ENCODE results near the gene ELP2.

ELP2 gene

DNA sequence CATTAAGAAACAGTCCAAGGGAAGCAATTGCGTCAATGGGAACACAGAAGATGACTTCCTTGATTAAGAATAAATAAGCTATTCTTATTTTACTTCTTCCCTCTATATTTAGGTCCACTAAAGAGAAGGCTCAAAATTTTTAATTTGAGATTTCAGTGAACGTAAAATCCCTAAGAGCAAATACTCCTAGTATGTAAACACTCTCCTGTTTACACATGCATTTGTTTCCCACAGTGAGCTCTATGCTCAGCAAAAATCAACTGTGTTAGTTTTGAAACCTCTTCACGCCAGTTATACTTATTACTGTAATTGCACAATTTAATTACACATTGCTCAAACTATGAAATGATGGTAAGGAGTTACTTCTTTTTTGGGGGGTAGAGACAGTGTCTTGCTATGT is 9.4 kb upstream of the ELP2 start:
- DNase-seq (ENCODE audit: low read depth): no peak

DNA sequence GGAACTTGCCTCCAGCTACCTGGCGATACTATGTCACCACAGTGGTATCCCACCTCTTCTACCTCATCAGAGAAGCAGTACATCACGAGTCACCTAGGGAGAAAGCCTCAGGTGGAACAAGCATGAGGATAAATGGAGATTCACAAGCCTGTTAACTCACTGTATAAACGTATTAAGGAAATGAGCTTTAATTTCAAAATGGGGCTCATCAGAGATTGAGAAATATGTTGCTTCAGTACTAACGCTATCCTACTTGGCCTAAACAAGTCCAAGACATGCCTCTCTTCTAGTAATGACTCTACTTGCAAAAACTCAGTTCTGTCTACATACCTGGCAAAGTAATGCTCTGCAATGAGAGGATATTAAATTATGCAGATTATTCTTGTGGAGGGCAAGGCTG is 4.9 kb upstream of the ELP2 start:
- DNase-seq (ENCODE audit: low read depth): no peak

DNA sequence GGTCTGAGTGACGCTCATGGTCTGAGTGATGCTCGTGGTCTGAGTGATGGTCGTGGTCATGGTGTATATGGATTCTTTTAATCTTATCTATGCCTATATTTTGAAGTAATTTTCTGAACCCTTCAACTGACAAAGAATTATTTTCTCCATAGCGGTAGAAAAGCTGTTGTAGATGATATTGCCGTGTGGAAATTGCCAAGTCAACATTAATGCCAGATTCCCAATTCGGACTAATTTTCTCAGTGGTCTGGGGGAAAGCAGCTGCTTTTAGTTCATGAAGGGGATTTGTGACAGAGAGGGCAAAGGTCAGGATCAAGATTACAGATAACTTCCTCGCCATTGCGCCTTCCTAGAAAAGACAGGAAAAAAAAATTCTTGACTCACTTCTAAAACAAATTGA is 3.0 kb upstream of the ELP2 start:
- DNase-seq (ENCODE audit: low read depth): no peak

DNA sequence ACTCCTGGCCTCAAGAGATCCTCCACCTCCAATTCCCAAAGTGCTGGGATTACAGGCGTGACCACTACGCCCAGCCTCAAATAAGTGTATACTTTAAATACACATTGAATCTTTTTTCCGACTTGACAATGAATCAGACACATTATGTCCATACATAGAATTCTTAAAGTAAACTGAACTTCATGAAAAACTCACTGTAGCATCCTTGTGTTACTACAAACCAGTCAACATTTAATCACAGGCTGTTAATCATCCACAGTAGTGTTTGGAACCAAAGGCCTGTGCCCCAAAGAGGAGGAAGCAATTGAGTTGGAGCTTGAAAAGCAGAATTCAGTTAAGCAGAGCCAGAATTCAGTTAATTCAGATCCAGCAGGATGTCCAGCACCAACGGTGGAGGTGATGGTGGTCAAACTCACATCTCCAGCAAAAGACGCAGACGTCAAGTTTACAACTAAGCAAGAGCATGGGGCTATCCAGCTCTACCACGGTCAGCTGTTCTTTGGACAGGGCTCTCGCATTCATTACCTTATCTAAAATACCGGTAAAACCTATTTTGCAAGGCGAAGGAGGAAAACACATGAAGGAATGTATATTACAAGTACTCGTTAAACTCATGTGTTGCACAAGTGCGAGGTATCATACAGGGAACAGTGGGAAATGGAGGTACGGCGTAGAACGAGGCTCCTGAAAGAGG is 1.7 kb upstream of the ELP2 start:
- no peak for DNase-seq (ENCODE audit: low read depth)

DNA sequence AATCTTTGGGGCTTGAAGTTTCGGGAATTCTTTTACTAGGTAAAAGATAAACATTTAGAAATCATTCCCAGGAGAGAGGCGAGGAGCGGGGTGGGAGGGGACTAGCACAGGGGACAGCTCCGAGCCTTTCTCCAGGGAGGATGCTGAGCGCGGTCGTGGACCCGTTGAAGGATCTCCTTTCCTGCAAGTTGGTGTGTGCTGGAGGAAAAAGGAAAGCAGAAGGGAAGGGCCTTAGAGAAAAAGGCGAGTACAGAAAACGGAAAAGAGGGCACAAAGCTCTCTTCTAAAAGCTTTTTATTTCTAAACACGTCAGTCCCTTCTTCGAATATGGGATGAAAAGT is 1.2 kb upstream of the ELP2 start:
- DNase-seq (ENCODE audit: low read depth): no peak

- DNase-seq (ENCODE audit: low read depth): no peak
These were observed 796 bp upstream of the ELP2 start for GRCh38 chr18:36128907-36129299.

- DNase-seq (ENCODE audit: low read depth): no peak
These were observed 536 bp downstream of the ELP2 start for GRCh38 chr18:36130039-36130831.

- no peak for DNase-seq (ENCODE audit: low read depth)
These were observed 1.4 kb downstream of the ELP2 start for GRCh38 chr18:36130883-36131653.

DNA sequence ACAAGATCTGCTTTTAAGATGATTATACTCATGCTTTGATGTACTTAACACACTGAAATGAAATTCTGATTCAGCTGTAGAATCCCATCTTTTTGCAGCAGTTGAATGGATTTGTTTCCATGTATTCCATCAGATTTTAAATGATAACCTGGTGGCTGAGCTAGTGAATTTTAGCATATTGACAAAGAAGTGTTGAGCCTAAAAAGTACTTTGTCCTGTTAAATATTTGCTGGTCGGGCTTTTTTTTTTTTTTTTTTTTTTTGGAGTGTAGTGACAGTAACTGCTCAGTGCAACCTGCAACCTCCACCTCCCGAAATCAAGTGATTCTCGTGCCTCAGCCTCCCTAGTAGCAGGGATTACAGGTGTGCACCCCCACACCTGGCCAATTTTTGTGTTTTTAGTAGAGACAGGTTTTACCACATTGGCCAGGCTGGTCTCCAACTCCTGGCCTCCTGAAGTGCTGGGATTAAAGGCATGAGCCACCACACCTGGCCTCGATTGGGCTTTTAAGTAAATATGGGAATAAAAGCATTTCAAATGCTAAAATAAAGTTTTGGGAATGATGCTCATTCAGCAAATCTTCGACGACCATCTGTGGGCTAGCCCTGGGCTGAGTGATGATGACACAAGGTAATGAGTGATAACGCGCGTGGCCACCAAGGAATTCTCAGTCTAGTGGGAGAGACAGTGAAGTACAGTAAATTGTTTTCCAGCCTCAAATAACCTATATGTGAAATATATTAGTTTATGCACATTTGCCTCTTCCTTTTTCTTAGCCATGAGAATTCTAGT is 2.2 kb downstream of the ELP2 start:
- DNase-seq (ENCODE audit: low read depth): no peak

DNA sequence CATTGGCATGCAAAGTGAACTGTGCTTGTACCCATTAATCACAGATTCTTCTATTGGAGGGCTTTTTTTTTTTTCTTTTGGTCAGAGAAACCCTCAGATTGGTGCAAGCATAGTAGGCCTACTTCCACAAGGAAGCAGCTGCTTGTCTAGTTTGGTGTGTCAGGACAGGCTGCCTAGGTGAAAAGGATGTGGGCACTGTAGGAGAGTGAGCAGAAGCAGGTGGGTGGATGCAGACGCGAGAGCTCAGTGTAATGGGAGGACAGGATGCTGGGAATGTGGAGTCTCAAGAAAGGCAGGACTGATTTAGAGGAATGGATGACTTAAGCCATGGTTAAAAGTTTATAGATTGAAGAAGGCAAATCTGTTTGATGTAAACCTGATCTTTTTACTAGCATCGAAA is 3.1 kb downstream of the ELP2 start:
- DNase-seq (ENCODE audit: low read depth): no peak

DNA sequence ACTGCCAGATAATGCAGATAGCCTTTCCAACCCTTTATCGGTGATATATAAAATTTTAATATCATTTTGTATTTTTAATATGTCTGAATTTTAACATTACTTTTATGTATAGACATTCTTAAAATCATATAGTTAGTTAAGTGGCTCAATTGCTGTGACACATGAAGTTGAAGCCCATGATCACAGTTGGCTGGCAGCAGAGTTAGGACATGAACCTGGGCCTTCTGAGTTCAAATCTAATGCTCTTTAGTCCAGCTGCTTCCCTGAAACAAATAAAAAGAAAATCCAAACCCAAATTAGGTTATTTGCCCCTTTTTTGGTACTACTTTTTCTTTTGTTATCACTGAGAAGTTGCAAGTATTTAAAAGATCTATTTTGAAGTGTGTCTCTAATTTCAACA is 5.6 kb downstream of the ELP2 start:
- no peak for DNase-seq (ENCODE audit: low read depth)

DNA sequence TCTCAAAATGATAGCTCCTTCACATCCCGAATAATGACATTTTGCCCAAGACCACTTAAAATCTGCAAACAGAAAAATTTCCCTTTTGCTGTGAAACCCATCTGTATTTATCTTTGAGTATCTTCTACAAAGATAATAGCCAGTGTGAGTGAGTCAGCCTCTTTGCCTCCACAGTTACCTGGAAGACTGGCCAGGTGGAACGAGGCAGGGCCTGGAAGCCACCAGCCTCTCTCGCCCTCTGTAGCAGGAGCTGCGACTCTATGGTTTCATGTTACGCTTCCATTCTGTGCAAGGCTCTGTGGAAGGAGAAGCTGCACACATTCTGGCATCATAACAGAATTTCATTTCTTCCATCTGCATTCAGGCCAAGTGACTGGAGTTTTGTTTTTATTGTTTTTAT is 9.5 kb downstream of the ELP2 start:
- DNase-seq (ENCODE audit: low read depth): no peak

DNA sequence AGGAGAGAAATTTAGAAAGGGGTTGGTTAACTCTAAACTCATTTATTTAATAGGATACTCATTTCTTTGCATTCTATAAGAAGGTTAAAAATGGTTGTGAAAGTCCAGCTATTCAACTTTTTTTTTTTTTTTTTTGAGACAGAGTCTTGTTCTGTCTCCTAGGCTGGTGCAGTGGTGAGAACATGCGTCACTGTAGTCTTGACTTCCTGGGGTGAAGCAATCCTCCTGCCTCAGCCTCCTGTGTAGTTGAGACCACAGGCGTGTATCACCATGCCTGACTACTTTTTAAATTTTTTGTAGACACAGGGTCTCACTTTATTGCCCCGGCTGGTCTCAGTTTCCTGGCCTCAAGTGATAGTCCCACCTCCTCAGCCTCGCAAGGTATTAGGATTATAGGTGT is 11.9 kb downstream of the ELP2 start:
- no peak for DNase-seq (ENCODE audit: low read depth)

- no peak for DNase-seq (ENCODE audit: low read depth)
These were observed 13.1 kb downstream of the ELP2 start for GRCh38 chr18:36142751-36143150.

GRCh38 chr18:36143391-36143790 is 13.7 kb downstream of the ELP2 start:
- no peak for DNase-seq (ENCODE audit: low read depth)

GRCh38 chr18:36149514-36150289 is 20.0 kb downstream of the ELP2 start:
- DNase-seq (ENCODE audit: low read depth): no peak

GRCh38 chr18:36152781-36153180 is 23.1 kb downstream of the ELP2 start:
- no peak for DNase-seq (ENCODE audit: low read depth)

DNA sequence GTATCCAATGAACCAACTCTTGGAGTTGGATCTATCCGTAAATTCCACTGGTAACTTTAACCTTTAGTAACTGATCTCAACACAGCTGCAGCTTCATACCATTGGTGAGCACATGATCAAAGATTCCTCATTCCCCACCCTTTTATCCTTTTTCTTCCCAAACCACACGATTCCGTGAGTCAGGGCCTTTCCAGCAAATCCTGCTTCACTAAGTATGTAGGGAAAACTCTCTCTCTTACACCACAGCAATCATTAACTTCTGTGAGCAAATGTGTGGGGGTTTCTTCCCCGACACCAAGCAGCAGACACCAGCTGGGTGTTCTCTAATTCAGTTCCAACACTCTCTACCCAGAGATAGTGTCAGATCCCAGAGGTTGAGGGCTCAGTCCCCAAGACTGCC is 23.5 kb downstream of the ELP2 start:
- DNase-seq (ENCODE audit: low read depth): no peak

- DNase-seq (ENCODE audit: low read depth): no peak
These were observed 24.1 kb downstream of the ELP2 start for GRCh38 chr18:36153771-36154170.

DNA sequence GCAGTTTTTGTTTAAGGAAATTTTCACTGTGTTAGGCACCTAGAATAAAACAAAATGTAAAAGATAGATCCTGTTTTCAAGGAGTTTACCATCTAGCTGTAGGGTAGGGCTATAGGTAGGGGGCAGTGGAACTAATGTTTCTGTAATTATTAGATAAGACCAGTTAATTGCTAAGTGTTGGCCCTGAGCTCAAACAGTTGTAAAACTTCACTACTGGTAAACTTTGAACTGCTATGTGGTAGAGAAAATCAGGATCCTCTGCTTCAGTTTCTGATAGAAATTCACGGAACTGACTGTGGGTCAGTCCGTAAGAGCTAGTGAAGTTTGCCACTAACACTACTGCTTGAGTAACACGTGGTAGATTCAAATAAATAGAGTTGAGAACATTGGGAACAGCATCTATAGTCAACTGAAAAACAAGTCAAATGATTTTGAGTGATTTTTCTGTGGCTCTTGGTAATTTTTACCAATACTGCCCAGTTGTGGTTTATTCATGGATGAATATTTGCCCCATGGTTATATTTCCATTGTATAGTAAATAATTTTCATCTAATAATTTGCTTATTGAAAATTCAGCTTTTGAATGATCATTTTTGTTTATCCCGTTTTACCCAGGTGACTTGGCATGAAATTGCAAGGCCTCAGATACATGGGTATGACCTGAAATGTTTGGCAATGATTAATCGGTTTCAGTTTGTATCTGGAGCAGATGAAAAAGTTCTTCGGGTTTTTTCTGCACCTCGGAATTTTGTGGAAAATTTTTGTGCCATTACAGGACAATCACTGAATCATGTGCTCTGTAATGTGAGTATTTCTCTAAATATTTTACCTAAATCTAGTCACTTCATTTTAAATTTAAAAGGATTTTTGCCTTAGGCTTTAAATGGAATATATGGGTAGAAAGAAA is 26.4 kb downstream of the ELP2 start:
- DNase-seq (ENCODE audit: low read depth): no peak

DNA sequence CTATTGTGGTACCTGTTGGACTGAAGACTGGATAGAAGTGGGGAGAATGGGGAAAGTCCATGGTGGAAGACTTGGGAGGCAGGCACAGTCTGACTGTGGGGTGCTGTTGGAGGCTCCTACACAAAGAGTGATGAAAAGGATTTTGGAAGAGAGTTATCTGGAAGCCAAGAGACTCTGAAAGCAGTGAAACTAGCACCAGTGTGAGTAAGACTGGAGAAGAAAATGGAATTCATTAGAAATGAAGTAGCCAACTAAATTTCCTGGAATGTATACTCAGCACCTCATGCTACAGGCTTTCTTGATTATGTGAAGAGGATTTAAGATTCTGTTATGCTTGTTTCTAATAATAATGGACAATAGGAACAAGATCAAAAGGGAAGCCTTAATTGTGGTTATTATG is 27.7 kb downstream of the ELP2 start:
- DNase-seq (ENCODE audit: low read depth): no peak
